Calu3 (cell line): ENCODE measurements around the gene OR2V2. TPM values are rescaled to one million over a fixed set of nuclear protein-coding genes. Genes with fewer than 3 reads are reported as not detected.

ENCODE experiments used
- BruUV-seq: library from RNA; stranded (reverse); fragments of 400-500 nt; replicated peaks from 2 replicates; lab custom pipeline; 2021; lab: Mats Ljungman, UMichigan
- CTCF ChIA-PET: fragments of 300-600 bp; sonication (Branson Sonifier 250); formaldehyde crosslinking; loops from one replicate; lab custom pipeline; 2022; ENCODE audit warnings: antibody characterized with exemption; lab: Charles Lee
- DNase-seq: peaks from one replicate; pipeline ENCODE4 v3.0.0; 2022
- H3K27ac Mint-ChIP-seq: one replicate; pipeline ENCODE4 v1.8.0; 2022; ENCODE audit warnings: mixed read lengths; ENCODE audit not compliant: unreplicated experiment
- H3K27me3 Mint-ChIP-seq: one replicate; pipeline ENCODE4 v1.8.0; 2022; ENCODE audit warnings: mixed read lengths; ENCODE audit not compliant: unreplicated experiment
- H3K36me3 Mint-ChIP-seq: one replicate; pipeline ENCODE4 v1.8.0; 2022; ENCODE audit warnings: mild to moderate bottlenecking, moderate library complexity, mixed read lengths; ENCODE audit not compliant: insufficient read depth, unreplicated experiment
- H3K4me1 Mint-ChIP-seq: one replicate; pipeline ENCODE4 v1.8.0; 2022; ENCODE audit warnings: mild to moderate bottlenecking, low read depth, mixed read lengths; ENCODE audit not compliant: unreplicated experiment
- H3K4me3 Mint-ChIP-seq: one replicate; pipeline ENCODE4 v1.8.0; 2022; ENCODE audit warnings: mild to moderate bottlenecking, low read depth, moderate library complexity, mixed read lengths; ENCODE audit not compliant: unreplicated experiment
- H3K9me3 Mint-ChIP-seq: one replicate; pipeline ENCODE4 v1.8.0; 2022; ENCODE audit warnings: low read depth, mixed read lengths; ENCODE audit not compliant: unreplicated experiment
- CTCF ChIP-seq: fragments of 200-600 bp; IDR thresholded peaks from one replicate; pipeline ENCODE4 v1.8.0; 2022; ENCODE audit warnings: antibody characterized with exemption; ENCODE audit not compliant: unreplicated experiment
- intact Hi-C: fragments of 100-400 bp; cut with micrococcal nuclease; formaldehyde crosslinking; loops from one replicate; pipeline ENCODE4 v1.10.0; 2022; ENCODE audit not compliant: unreplicated experiment
- total RNA-seq: library from RNA; stranded (reverse); gene quantifications from 2 replicates; pipeline ENCODE4 v1.2.3, GENCODE V29; 2022

OR2V2 gene
- total RNA-seq, 1 experiment from 2014 or later, result not detected

- BruUV-seq, result no TSS peak
- Mint-ChIP-seq H3K4me1 (peaks cover 8% of the 10 kb centered on the region), H3K27me3 (peaks cover 65% of the 10 kb centered on the region), H3K27ac (no peak overlapping the region), H3K4me3 (no peak overlapping the region), H3K36me3 (no peaks in the 10 kb centered on the region), H3K9me3 (no peaks in the 10 kb centered on the region)
- DNase-seq, result no peak
- intact Hi-C loops, result no loop called here
- CTCF ChIA-PET, result no interaction called here
- no peak for TF ChIP-seq CTCF
These were observed 15.9 kb upstream of the OR2V2 start for GRCh38 chr5:181131514-181131913.

- intact Hi-C loops, result no loop called here
- CTCF ChIA-PET, result no interaction called here
- no peak for DNase-seq
- Mint-ChIP-seq H3K36me3 (no peaks in the 10 kb centered on the region), H3K9me3 (no peaks in the 10 kb centered on the region), H3K27me3 (peaks cover 49% of the 10 kb centered on the region), H3K27ac (no peak overlapping the region), H3K4me1 (peaks cover 8% of the 10 kb centered on the region), H3K4me3 (no peak overlapping the region)
- no TSS peak for BruUV-seq
- no peak for TF ChIP-seq CTCF
These were observed 14.3 kb upstream of the OR2V2 start for GRCh38 chr5:181133083-181133482.

GRCh38 chr5:181133610-181134231 is 13.7 kb upstream of the OR2V2 start:
- intact Hi-C loops, result no loop called here
- H3K27me3 Mint-ChIP-seq, result peaks cover 43% of the 10 kb centered on the region

GRCh38 chr5:181134259-181134658 is 13.1 kb upstream of the OR2V2 start:
- no peak overlapping the region for H3K4me3 Mint-ChIP-seq
- BruUV-seq, result no TSS peak
- H3K27me3 Mint-ChIP-seq, result peaks cover 37% of the 10 kb centered on the region
- peaks cover 5% of the 10 kb centered on the region for H3K9me3 Mint-ChIP-seq
- no peak for TF ChIP-seq CTCF
- no peak for DNase-seq
- no peaks in the 10 kb centered on the region for H3K36me3 Mint-ChIP-seq
- CTCF ChIA-PET, result no interaction called here
- intact Hi-C loops, result no loop called here
- H3K4me1 Mint-ChIP-seq, result peaks cover 8% of the 10 kb centered on the region
- H3K27ac Mint-ChIP-seq, result no peak overlapping the region

More at GRCh38 chr5:181133610-181134231, 13.7 kb upstream of the OR2V2 start:
- Mint-ChIP-seq H3K4me3 (no peak overlapping the region), H3K27ac (no peak overlapping the region), H3K36me3 (no peaks in the 10 kb centered on the region), H3K9me3 (peaks cover 5% of the 10 kb centered on the region), H3K4me1 (peaks cover 8% of the 10 kb centered on the region)
- BruUV-seq, result no TSS peak
- CTCF ChIA-PET, result no interaction called here
- peak; percentile 86 for DNase-seq
- TF ChIP-seq CTCF, result no peak
